Activated CD4-positive, alpha-beta memory T cell treated with anti-CD3 and anti-CD28 coated beads, Interleukin-2, amount 10 ng/mL, durations not matched to agents 7 days and 5 days (primary cell): ENCODE results near the gene ETNK1. TPM values are rescaled to one million over a fixed set of nuclear protein-coding genes. Genes with fewer than 3 reads are reported as not detected.
"Not testable (repeated sequence)": the region's sequence is repeated elsewhere in the genome, so short reads cannot be mapped to it uniquely, and the experiment has no call there.

Experiments used
- CTCF ChIA-PET: fragments of 350-600 bp; sonication (Branson Sonifier 250); formaldehyde crosslinking; loops from one replicate; lab custom pipeline; 2021; ENCODE audit warnings: antibody characterized with exemption, inconsistent platforms; lab: Charles Lee
- POLR2A ChIA-PET: fragments of 350-600 bp; sonication (Branson Sonifier 250); formaldehyde crosslinking; loops from one replicate; lab custom pipeline; 2021; ENCODE audit warnings: antibody characterized with exemption; lab: Charles Lee
- DNase-seq: peaks from one replicate; pipeline ENCODE4 v3.0.0-alpha.2; 2020
- H3K27ac Mint-ChIP-seq: one replicate; pipeline ENCODE4 v1.8.0; 2021; ENCODE audit warnings: mild to moderate bottlenecking, mixed read lengths
- H3K27me3 Mint-ChIP-seq: one replicate; pipeline ENCODE4 v1.8.0; 2021; ENCODE audit warnings: mixed read lengths
- H3K36me3 Mint-ChIP-seq: one replicate; pipeline ENCODE4 v1.8.0; 2021; ENCODE audit warnings: low read depth, mixed read lengths
- H3K4me1 Mint-ChIP-seq: one replicate; pipeline ENCODE4 v1.8.0; 2021; ENCODE audit warnings: mixed read lengths
- H3K4me3 Mint-ChIP-seq: one replicate; pipeline ENCODE4 v1.8.0; 2021; ENCODE audit warnings: mild to moderate bottlenecking, mixed read lengths
- H3K9me3 Mint-ChIP-seq: one replicate; pipeline ENCODE4 v1.8.0; 2021; ENCODE audit warnings: mixed read lengths
- total RNA-seq, 2 experiments: library from RNA; stranded (reverse); gene quantifications; one replicate each; pipeline ENCODE4 v1.2.3, GENCODE V29; 2021

Gene ETNK1
- total RNA-seq, 2 experiments from 2014 or later, result 72.0 to 84.9 TPM

- POLR2A ChIA-PET, DNase-seq, H3K9me3 Mint-ChIP-seq, H3K36me3 Mint-ChIP-seq, CTCF ChIA-PET, H3K4me1 Mint-ChIP-seq, H3K4me3 Mint-ChIP-seq, H3K27ac Mint-ChIP-seq: not testable (repeated sequence)
- H3K27me3 Mint-ChIP-seq, result peaks cover 20% of the 10 kb centered on the region
Measured at GRCh38 chr12:22699705-22700104, 74.7 kb downstream of the ETNK1 start.

- ChIA-PET CTCF (no interaction called here), POLR2A (no interaction called here)
- Mint-ChIP-seq H3K9me3 (no peaks in the 10 kb centered on the region), H3K4me1 (no peaks in the 10 kb centered on the region), H3K27me3 (peaks cover 22% of the 10 kb centered on the region), H3K4me3 (no peak overlapping the region), H3K36me3 (no peaks in the 10 kb centered on the region), H3K27ac (no peak overlapping the region)
- DNase-seq, result no peak
Measured at GRCh38 chr12:22700106-22700505, 75.1 kb downstream of the ETNK1 start.

- H3K4me1 Mint-ChIP-seq, DNase-seq, CTCF ChIA-PET, H3K9me3 Mint-ChIP-seq, POLR2A ChIA-PET, H3K4me3 Mint-ChIP-seq, H3K36me3 Mint-ChIP-seq, H3K27ac Mint-ChIP-seq: not testable (repeated sequence)
- H3K27me3 Mint-ChIP-seq, result peaks cover 13% of the 10 kb centered on the region
Measured at GRCh38 chr12:22701216-22701809, 76.3 kb downstream of the ETNK1 start.

DNA sequence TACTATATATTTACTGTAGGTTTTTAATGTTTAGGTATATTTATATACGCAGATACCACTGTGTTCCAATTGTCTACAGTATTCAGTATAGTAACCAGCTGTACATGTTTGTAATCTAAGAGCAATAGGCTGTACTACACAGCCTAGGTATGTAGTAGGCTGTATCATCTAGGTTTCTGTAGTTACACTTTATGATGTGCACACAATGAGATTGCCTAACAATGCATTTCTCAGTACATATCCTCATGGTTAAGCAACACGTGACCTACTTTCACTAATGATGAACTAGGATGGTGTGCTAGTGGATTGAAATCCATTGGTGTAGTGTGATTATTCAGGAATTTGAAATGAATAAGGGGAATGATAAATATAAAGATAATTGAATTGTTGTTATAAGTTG, 77.7 kb downstream of the ETNK1 start:
- no peak overlapping the region for H3K4me3 Mint-ChIP-seq
- CTCF ChIA-PET, result no interaction called here
- POLR2A ChIA-PET, result no interaction called here
- no peaks in the 10 kb centered on the region for H3K36me3 Mint-ChIP-seq
- H3K9me3 Mint-ChIP-seq, result no peaks in the 10 kb centered on the region
- no peak overlapping the region for H3K27ac Mint-ChIP-seq
- no peak for DNase-seq
- H3K27me3 Mint-ChIP-seq, result peaks cover 3% of the 10 kb centered on the region
- H3K4me1 Mint-ChIP-seq, result no peaks in the 10 kb centered on the region

DNA sequence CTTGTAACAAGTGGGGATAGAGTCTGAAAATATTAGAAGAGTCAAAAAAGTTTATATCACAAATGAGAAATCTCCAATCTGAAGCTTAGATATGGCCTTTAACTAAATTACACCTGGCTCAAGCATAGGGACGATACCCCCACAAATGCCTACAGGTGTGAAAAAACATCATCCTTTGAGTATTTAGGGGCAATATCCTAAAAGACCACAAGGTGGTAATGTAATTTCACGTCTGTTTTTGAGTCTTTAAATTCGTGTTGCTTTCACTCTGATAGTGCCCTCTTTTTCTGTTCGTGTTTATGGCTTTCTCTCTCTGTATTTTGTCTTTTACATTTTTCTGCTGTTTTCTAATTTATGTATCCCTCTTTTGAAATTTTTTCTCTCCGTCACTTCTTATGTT, 84.3 kb downstream of the ETNK1 start:
- CTCF ChIA-PET, result interaction anchor here (0.9 kb wide), 1 partner anchor 25 kb away, joined by 4 read pairs; no protein-coding TSS in a partner anchor

GRCh38 chr12:22712083-22712482, 87.1 kb downstream of the ETNK1 start:
- POLR2A ChIA-PET, result no interaction called here
- CTCF ChIA-PET, result no interaction called here
- Mint-ChIP-seq H3K36me3 (no peaks in the 10 kb centered on the region), H3K4me3 (no peak overlapping the region), H3K27ac (no peak overlapping the region), H3K4me1 (peaks cover 4% of the 10 kb centered on the region), H3K9me3 (no peaks in the 10 kb centered on the region), H3K27me3 (peaks cover 16% of the 10 kb centered on the region)
- no peak for DNase-seq

More for the DNA sequence above, 84.3 kb downstream of the ETNK1 start:
- Mint-ChIP-seq H3K4me1 (peaks cover 4% of the 10 kb centered on the region), H3K4me3 (no peak overlapping the region), H3K27me3 (peaks cover 13% of the 10 kb centered on the region), H3K27ac (no peak overlapping the region), H3K36me3 (no peaks in the 10 kb centered on the region), H3K9me3 (no peaks in the 10 kb centered on the region)
- POLR2A ChIA-PET, result no interaction called here
- no peak for DNase-seq

DNA sequence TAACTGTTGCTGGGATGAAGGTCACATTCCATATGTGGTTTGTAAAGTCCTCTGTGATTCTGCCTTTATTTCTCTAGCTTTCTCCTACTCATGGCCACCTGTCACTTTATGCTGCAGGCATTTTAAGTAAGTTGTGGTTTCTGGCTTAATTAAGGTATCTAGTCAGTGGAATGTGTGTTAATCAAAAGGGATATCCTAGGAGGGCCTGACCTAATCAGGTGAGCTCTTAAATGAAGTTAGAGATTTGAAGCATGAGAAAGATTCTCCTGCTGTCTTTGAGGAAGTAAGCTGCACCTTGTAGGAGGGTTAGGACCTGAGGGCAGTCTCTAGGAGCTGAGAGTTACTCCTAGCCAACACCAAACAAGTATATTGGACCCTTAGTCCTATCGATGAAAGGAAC, 90.3 kb downstream of the ETNK1 start:
- Mint-ChIP-seq H3K27ac (no peak overlapping the region), H3K4me3 (no peak overlapping the region), H3K27me3 (peaks cover 10% of the 10 kb centered on the region), H3K36me3 (no peaks in the 10 kb centered on the region), H3K4me1 (peaks cover 4% of the 10 kb centered on the region), H3K9me3 (no peaks in the 10 kb centered on the region)
- no peak for DNase-seq
- ChIA-PET POLR2A (no interaction called here), CTCF (no interaction called here)

- no peaks in the 10 kb centered on the region for H3K9me3 Mint-ChIP-seq
- no peak overlapping the region for H3K27ac Mint-ChIP-seq
- no peaks in the 10 kb centered on the region for H3K4me1 Mint-ChIP-seq
- ChIA-PET CTCF (no interaction called here), POLR2A (no interaction called here)
- H3K36me3 Mint-ChIP-seq, result no peaks in the 10 kb centered on the region
- no peak overlapping the region for H3K4me3 Mint-ChIP-seq
- peaks cover 18% of the 10 kb centered on the region for H3K27me3 Mint-ChIP-seq
- DNase-seq, result no peak
Measured at GRCh38 chr12:22719745-22720144, 94.8 kb downstream of the ETNK1 start.

GRCh38 chr12:22722081-22722480, 97.1 kb downstream of the ETNK1 start:
- no peak overlapping the region for H3K4me3 Mint-ChIP-seq
- CTCF ChIA-PET, result no interaction called here
- POLR2A ChIA-PET, result no interaction called here
- no peak overlapping the region for H3K27ac Mint-ChIP-seq
- peaks cover 22% of the 10 kb centered on the region for H3K27me3 Mint-ChIP-seq
- no peaks in the 10 kb centered on the region for H3K36me3 Mint-ChIP-seq
- H3K4me1 Mint-ChIP-seq, result no peaks in the 10 kb centered on the region
- no peak for DNase-seq
- no peaks in the 10 kb centered on the region for H3K9me3 Mint-ChIP-seq

DNA sequence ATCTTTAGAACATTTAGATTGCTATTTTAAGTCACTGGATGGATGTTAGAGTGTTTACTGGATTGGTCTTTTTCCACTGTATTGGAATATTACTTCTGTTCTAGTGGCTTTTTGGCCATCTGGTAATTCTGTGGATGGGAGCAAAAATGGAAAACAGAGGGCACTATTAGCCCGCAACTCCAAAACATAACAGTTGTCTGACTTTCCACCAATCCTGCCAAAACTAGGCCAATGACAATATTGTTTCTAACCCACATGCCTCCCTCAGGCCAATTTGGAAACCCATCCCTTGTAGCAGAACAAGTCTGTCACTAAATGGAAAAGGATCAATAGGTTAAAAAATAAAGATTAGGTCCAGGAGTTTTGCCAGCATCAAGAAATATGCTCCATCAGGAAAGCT, 97.8 kb downstream of the ETNK1 start:
- peaks cover 22% of the 10 kb centered on the region for H3K27me3 Mint-ChIP-seq

GRCh38 chr12:22728987-22729386, 104.0 kb downstream of the ETNK1 start:
- POLR2A ChIA-PET, result no interaction called here
- Mint-ChIP-seq H3K27ac (no peak overlapping the region), H3K27me3 (peaks cover 15% of the 10 kb centered on the region), H3K4me3 (no peak overlapping the region), H3K9me3 (no peaks in the 10 kb centered on the region), H3K4me1 (no peaks in the 10 kb centered on the region), H3K36me3 (no peaks in the 10 kb centered on the region)
- CTCF ChIA-PET, result no interaction called here
- no peak for DNase-seq

More for the DNA sequence above, 97.8 kb downstream of the ETNK1 start:
- H3K36me3 Mint-ChIP-seq, result no peaks in the 10 kb centered on the region
- H3K4me1 Mint-ChIP-seq, result no peaks in the 10 kb centered on the region
- no peak overlapping the region for H3K4me3 Mint-ChIP-seq
- no peaks in the 10 kb centered on the region for H3K9me3 Mint-ChIP-seq
- H3K27ac Mint-ChIP-seq, result no peak overlapping the region
- CTCF ChIA-PET, result no interaction called here
- DNase-seq, result no peak
- POLR2A ChIA-PET, result no interaction called here

DNA sequence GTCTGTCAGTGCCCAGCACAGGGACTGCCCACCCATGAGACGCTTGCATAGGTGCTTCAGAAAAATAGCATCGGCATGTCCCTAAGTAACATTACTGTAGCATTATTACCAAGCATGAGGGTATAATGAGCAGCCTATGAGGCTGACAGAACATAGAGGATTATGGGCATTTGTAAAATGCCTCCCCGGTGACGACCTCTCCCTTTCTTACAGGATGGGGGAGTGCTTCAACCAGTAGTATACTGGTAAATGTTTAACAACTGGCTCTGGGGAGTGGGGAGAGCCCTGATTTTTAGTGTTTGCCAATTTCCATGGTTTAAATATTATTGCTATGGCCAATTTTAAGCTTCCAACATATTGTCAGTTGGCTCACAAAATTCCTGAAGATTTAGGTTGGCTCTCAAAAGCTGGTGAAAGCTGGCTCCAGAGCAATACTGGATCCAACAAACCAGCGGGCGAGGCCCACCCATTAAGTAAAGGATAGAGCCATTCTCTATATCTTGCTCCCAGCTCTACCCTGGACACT, 104.5 kb downstream of the ETNK1 start:
- DNase-seq, result no peak
- CTCF ChIA-PET, result no interaction called here
- H3K4me1 Mint-ChIP-seq, result no peaks in the 10 kb centered on the region
- H3K27ac Mint-ChIP-seq, result no peak overlapping the region
- no peaks in the 10 kb centered on the region for H3K36me3 Mint-ChIP-seq
- no peak overlapping the region for H3K4me3 Mint-ChIP-seq
- peaks cover 10% of the 10 kb centered on the region for H3K27me3 Mint-ChIP-seq
- POLR2A ChIA-PET, result no interaction called here
- H3K9me3 Mint-ChIP-seq, result no peaks in the 10 kb centered on the region

DNA sequence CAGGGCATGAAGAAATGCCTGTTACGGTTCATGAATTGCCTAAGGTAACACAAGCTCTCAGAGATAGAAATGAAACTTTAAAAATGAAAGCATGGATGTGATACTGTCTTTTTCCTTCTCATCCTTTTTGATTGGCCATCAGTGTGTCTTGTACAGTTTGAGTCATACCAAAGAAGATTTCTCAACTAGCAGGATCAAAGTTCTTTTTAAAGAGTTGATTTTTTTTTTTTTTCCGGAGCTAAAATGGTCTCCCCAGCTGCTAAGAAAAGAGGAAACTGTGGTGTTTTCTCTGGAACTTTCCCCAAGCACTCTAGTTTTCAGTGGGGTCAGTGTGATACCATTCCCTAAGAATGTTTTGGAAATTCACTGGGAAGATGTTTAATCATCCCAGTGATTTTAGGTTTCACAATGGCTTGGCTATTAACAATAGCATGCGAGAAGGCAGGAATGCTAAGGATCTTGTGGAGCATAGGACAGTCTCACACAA, 105.0 kb downstream of the ETNK1 start:
- POLR2A ChIA-PET, result no interaction called here
- Mint-ChIP-seq H3K27me3 (peaks cover 10% of the 10 kb centered on the region), H3K27ac (no peak overlapping the region)

DNA sequence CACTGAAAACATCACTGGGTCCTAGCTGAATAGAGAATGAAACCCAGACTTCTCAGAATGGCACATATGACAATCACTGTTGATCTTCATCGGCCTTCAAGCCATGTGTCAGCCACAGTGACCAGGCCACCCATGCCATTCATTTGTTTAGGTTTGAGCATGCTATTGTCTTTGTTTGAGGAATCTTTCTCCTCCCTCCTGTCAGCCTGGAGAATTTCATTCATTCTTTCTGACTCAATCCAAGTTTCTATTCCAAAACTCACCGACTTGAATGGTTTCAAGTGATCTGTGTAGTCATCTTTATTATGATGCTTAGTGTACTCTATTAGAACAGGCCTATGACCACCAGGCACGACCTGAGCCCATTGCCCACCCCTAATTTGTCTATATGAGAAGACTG, 106.3 kb downstream of the ETNK1 start:
- ChIA-PET POLR2A (no interaction called here), CTCF (no interaction called here)
- H3K27me3 Mint-ChIP-seq, result peaks cover 6% of the 10 kb centered on the region
- H3K36me3 Mint-ChIP-seq, result no peaks in the 10 kb centered on the region
- no peak for DNase-seq
- no peaks in the 10 kb centered on the region for H3K4me1 Mint-ChIP-seq
- H3K27ac Mint-ChIP-seq, result no peak overlapping the region
- no peaks in the 10 kb centered on the region for H3K9me3 Mint-ChIP-seq
- H3K4me3 Mint-ChIP-seq, result no peak overlapping the region

More for the DNA sequence above, 105.0 kb downstream of the ETNK1 start:
- H3K4me1 Mint-ChIP-seq, result no peaks in the 10 kb centered on the region
- H3K9me3 Mint-ChIP-seq, result no peaks in the 10 kb centered on the region
- CTCF ChIA-PET, result no interaction called here
- H3K36me3 Mint-ChIP-seq, result no peaks in the 10 kb centered on the region
- DNase-seq, result no peak
- no peak overlapping the region for H3K4me3 Mint-ChIP-seq
